ENCODE results near the gene ASPSCR1. TPM values are rescaled to one million over a fixed set of nuclear protein-coding genes. Genes with fewer than 3 reads are reported as not detected.

Gene ASPSCR1
- total RNA-seq, 2 experiments from 2014 or later, result 77.8 to 89.1 TPM

- no peaks in the 10 kb centered on the region for H3K9me3 ChIP-seq (ENCODE audit: low read length)
- H2AFZ ChIP-seq (ENCODE audit: low read length), result no peak overlapping the region
- no peak overlapping the region for H3K4me3 ChIP-seq (ENCODE audit: low read depth, low read length, poor library complexity, severe bottlenecking)
- CTCF ChIA-PET (ENCODE audit: unreplicated experiment), result no interaction called here
- no peaks in the 10 kb centered on the region for H4K20me1 ChIP-seq (ENCODE audit: insufficient read depth, low read length)
- no peaks in the 10 kb centered on the region for H3K9me2 ChIP-seq (ENCODE audit: insufficient read depth, low read length)
- POLR2A ChIA-PET, result no interaction called here
- TF ChIP-seq EZH2phosphoT487 (IDR thresholded peaks at IDR 0.05; ENCODE audit: borderline replicate concordance, low read depth, low read length) (no peak), CTCF (conservative IDR thresholded peaks at IDR 0.05; ENCODE audit: low read length) (no peak)
- no peak overlapping the region for H3K4me2 ChIP-seq (ENCODE audit: low read length)
- no peak for DNase-seq (ENCODE audit: low spot score)
- no peaks in the 10 kb centered on the region for H3K79me2 ChIP-seq (ENCODE audit: insufficient read depth, low read depth, low read length)
- BruUV-seq (replicated peaks), result no TSS peak
- no peaks in the 10 kb centered on the region for H3K36me3 ChIP-seq (ENCODE audit: insufficient read depth, low read length)
- no peaks in the 10 kb centered on the region for H3K4me1 ChIP-seq (ENCODE audit: insufficient read depth, low read length, poor library complexity, severe bottlenecking)
- intact Hi-C loops (cut with micrococcal nuclease; ENCODE audit: unreplicated experiment), result no loop called here
- H3K27ac ChIP-seq (ENCODE audit: low read depth, low read length, poor library complexity, severe bottlenecking), result no peak overlapping the region
Measured at GRCh38 chr17:82006468-82007227, 29.2 kb downstream of the ASPSCR1 start.

- intact Hi-C loops (cut with micrococcal nuclease; ENCODE audit: unreplicated experiment), result no loop called here
- no peak overlapping the region for H2AFZ ChIP-seq (ENCODE audit: low read length)
- no peaks in the 10 kb centered on the region for H3K9me3 ChIP-seq (ENCODE audit: low read length)
- H3K4me2 ChIP-seq (ENCODE audit: low read length), result no peak overlapping the region
- H4K20me1 ChIP-seq (ENCODE audit: insufficient read depth, low read length), result no peaks in the 10 kb centered on the region
- no peak for DNase-seq (ENCODE audit: low spot score)
- TF ChIP-seq EZH2phosphoT487 (IDR thresholded peaks at IDR 0.05; ENCODE audit: borderline replicate concordance, low read depth, low read length) (no peak), CTCF (conservative IDR thresholded peaks at IDR 0.05; ENCODE audit: low read length) (no peak)
- H3K79me2 ChIP-seq (ENCODE audit: insufficient read depth, low read depth, low read length), result no peaks in the 10 kb centered on the region
- H3K36me3 ChIP-seq (ENCODE audit: insufficient read depth, low read length), result no peaks in the 10 kb centered on the region
- BruUV-seq (replicated peaks), result no TSS peak
- H3K27ac ChIP-seq (ENCODE audit: low read depth, low read length, poor library complexity, severe bottlenecking), result no peak overlapping the region
- no peaks in the 10 kb centered on the region for H3K9me2 ChIP-seq (ENCODE audit: insufficient read depth, low read length)
- POLR2A ChIA-PET, result no interaction called here
- CTCF ChIA-PET (ENCODE audit: unreplicated experiment), result no interaction called here
- no peaks in the 10 kb centered on the region for H3K4me1 ChIP-seq (ENCODE audit: insufficient read depth, low read length, poor library complexity, severe bottlenecking)
- no peak overlapping the region for H3K4me3 ChIP-seq (ENCODE audit: low read depth, low read length, poor library complexity, severe bottlenecking)
Measured at GRCh38 chr17:82007228-82007494, 29.7 kb downstream of the ASPSCR1 start.

- TF ChIP-seq CTCF (conservative IDR thresholded peaks at IDR 0.05; ENCODE audit: low read length) (no peak), EZH2phosphoT487 (IDR thresholded peaks at IDR 0.05; ENCODE audit: borderline replicate concordance, low read depth, low read length) (no peak)
Measured at GRCh38 chr17:82007495-82008257, 30.2 kb downstream of the ASPSCR1 start.

More at GRCh38 chr17:82007495-82008257, 30.2 kb downstream of the ASPSCR1 start:
- Histone ChIP-seq H3K4me3 (ENCODE audit: low read depth, low read length, poor library complexity, severe bottlenecking) (no peak overlapping the region), H3K4me1 (ENCODE audit: insufficient read depth, low read length, poor library complexity, severe bottlenecking) (no peaks in the 10 kb centered on the region), H2AFZ (ENCODE audit: low read length) (no peak overlapping the region), H3K4me2 (ENCODE audit: low read length) (no peak overlapping the region), H4K20me1 (ENCODE audit: insufficient read depth, low read length) (no peaks in the 10 kb centered on the region), H3K27ac (ENCODE audit: low read depth, low read length, poor library complexity, severe bottlenecking) (no peak overlapping the region), H3K9me3 (ENCODE audit: low read length) (no peaks in the 10 kb centered on the region), H3K9me2 (ENCODE audit: insufficient read depth, low read length) (no peaks in the 10 kb centered on the region), H3K36me3 (ENCODE audit: insufficient read depth, low read length) (no peaks in the 10 kb centered on the region), H3K79me2 (ENCODE audit: insufficient read depth, low read depth, low read length) (no peaks in the 10 kb centered on the region)
- CTCF ChIA-PET (ENCODE audit: unreplicated experiment), result no interaction called here
- intact Hi-C loops (cut with micrococcal nuclease; ENCODE audit: unreplicated experiment), result no loop called here
- POLR2A ChIA-PET, result no interaction called here
- BruUV-seq (replicated peaks), result no TSS peak
- DNase-seq (ENCODE audit: low spot score), result no peak
